T-helper 1 cell treated with Interleukin-12 subunit alpha and Interleukin-12 subunit beta and Interleukin-4 antibody, amounts not matched to agents 30 μg/mL and 1 μg/mL, for 36 hours (primary cell): Measurements from ENCODE around the gene MFGE8.
A peak's percentile ranks its signal among the peaks of the same experiment; 100 is the strongest.

Experiments used
- H3K27ac Mint-ChIP-seq: one replicate; pipeline ENCODE4 v1.8.0; 2021; ENCODE audit warnings: mild to moderate bottlenecking, mixed read lengths
- H3K27me3 Mint-ChIP-seq: one replicate; pipeline ENCODE4 v1.8.0; 2021; ENCODE audit warnings: low read depth, mixed read lengths
- H3K36me3 Mint-ChIP-seq: one replicate; pipeline ENCODE4 v1.8.0; 2021; ENCODE audit warnings: low read depth, mixed read lengths
- H3K4me1 Mint-ChIP-seq: one replicate; pipeline ENCODE4 v1.8.0; 2021; ENCODE audit warnings: low read depth, mixed read lengths
- H3K4me3 Mint-ChIP-seq: one replicate; pipeline ENCODE4 v1.8.0; 2021; ENCODE audit warnings: mild to moderate bottlenecking, moderate library complexity, mixed read lengths
- H3K9me3 Mint-ChIP-seq: one replicate; pipeline ENCODE4 v1.8.0; 2021; ENCODE audit warnings: mixed read lengths

MFGE8 gene

GRCh38 chr15:88897456-88898194, 15.6 kb downstream of the MFGE8 start:
- Mint-ChIP-seq H3K27ac (no peak overlapping the region), H3K27me3 (no peaks in the 10 kb centered on the region), H3K4me3 (no peak overlapping the region), H3K4me1 (peaks cover 37% of the 10 kb centered on the region), H3K9me3 (no peaks in the 10 kb centered on the region), H3K36me3 (no peaks in the 10 kb centered on the region)

- Mint-ChIP-seq H3K27me3 (no peaks in the 10 kb centered on the region), H3K27ac (no peak overlapping the region), H3K36me3 (no peaks in the 10 kb centered on the region)
Observed at GRCh38 chr15:88897142-88897455, 16.1 kb downstream of the MFGE8 start.

DNA sequence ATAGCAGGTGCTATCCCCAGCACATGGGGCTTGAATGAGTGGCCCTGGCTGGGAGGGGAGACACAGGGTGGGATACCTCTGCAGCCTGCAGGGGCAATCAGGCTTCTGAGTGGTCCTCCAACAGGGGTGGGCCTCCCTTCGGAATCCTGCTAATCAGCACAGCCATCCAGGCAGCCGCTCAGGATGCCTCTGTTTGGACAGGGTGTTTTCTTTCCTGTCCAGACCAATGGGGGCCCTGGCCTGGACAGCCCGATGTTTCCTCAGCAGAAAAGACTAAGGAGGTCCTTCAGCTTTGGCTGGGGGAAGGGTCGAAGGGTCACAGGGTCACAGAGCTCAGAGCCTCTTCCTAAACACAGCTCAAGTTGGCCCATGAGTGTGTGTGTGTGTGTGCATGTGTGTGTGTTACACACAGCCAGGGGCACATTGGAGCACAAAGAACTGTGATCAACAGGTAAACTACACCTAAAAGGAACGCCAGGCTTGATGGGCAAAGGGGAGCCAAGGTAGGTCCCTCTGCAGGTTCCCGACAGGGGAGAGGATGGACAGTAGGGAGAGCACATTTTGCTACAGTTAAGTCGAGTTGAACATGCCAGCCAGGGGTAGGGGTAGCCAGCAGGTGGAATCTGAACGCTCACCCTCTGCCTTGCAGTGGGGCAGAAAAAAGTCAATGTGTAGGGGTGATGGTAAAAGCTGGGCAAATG, 16.7 kb downstream of the MFGE8 start:
- peak overlapping the region; percentile 32 for H3K27ac Mint-ChIP-seq
- peak overlapping the region; percentile 19 for H3K4me3 Mint-ChIP-seq

More at GRCh38 chr15:88897142-88897455, 16.1 kb downstream of the MFGE8 start:
- no peak overlapping the region for H3K4me3 Mint-ChIP-seq
- no peaks in the 10 kb centered on the region for H3K9me3 Mint-ChIP-seq
- H3K4me1 Mint-ChIP-seq, result peaks cover 37% of the 10 kb centered on the region

GRCh38 chr15:88894819-88895767, 18.1 kb downstream of the MFGE8 start, which contains the start of gene HAPLN3:
Gene HAPLN3, minus strand, starts transcription at chr15:88895544. Its CDS starts 8,246 bp downstream, at chr15:88887298.
- Mint-ChIP-seq H3K36me3 (no peaks in the 10 kb centered on the region), H3K27ac (peak within 1 kb of the TSS; percentile 73), H3K4me3 (peak within 1 kb of the TSS; percentile 90), H3K4me1 (peaks cover 36% of the 10 kb centered on the region), H3K9me3 (no peaks in the 10 kb centered on the region), H3K27me3 (no peaks in the 10 kb centered on the region)

More for the DNA sequence above, 16.7 kb downstream of the MFGE8 start:
- no peaks in the 10 kb centered on the region for H3K36me3 Mint-ChIP-seq
- H3K9me3 Mint-ChIP-seq, result no peaks in the 10 kb centered on the region
- H3K27me3 Mint-ChIP-seq, result no peaks in the 10 kb centered on the region
- peaks cover 35% of the 10 kb centered on the region for H3K4me1 Mint-ChIP-seq

GRCh38 chr15:88894348-88894818, 18.8 kb downstream of the MFGE8 start:
- peak overlapping the region; percentile 73 for H3K27ac Mint-ChIP-seq
- no peaks in the 10 kb centered on the region for H3K27me3 Mint-ChIP-seq
- peaks cover 3% of the 10 kb centered on the region for H3K36me3 Mint-ChIP-seq
- H3K4me3 Mint-ChIP-seq, result peak overlapping the region; percentile 90
- peaks cover 36% of the 10 kb centered on the region for H3K4me1 Mint-ChIP-seq
- H3K9me3 Mint-ChIP-seq, result no peaks in the 10 kb centered on the region

DNA sequence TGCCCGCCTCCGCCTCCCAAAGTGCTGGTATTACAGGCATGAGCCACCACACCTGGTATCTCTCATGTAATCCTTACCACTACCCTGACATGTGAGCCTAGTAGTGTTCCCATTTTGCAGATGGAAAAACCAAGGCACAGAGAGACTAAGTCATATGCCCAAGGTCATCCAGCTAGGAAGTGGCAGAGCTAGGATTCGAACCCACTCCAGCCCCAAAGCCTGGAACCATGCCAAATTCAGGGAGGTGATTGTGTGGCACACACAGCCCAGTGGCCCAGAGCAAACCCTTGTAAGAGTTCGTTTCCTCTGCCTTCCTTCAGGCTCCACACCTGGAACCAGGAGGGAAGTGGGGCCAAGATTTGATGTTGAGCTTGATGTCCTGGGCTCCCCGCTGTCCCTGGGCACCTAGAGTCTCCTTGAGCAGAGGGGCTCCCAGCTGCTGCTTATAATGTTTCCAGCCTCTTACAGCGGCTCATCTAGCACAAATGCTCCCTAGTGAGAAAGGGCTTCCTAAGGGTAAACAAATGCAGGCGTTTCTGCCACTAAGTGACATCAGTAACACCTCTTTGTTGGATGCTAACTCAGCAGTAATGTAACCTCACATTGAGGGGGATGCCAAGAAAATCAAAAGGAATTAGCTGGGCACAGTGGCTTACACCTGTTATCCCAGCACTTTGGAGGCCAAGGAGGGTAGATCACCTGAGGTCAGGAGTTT, 21.5 kb downstream of the MFGE8 start:
- no peaks in the 10 kb centered on the region for H3K9me3 Mint-ChIP-seq
- H3K4me1 Mint-ChIP-seq, result peaks cover 25% of the 10 kb centered on the region
- peaks cover 10% of the 10 kb centered on the region for H3K36me3 Mint-ChIP-seq
- no peaks in the 10 kb centered on the region for H3K27me3 Mint-ChIP-seq
- H3K4me3 Mint-ChIP-seq, result no peak overlapping the region
- no peak overlapping the region for H3K27ac Mint-ChIP-seq

GRCh38 chr15:88890495-88890894, 22.7 kb downstream of the MFGE8 start:
- H3K27ac Mint-ChIP-seq, result no peak overlapping the region
- H3K36me3 Mint-ChIP-seq, result peaks cover 10% of the 10 kb centered on the region
- no peak overlapping the region for H3K4me3 Mint-ChIP-seq
- H3K27me3 Mint-ChIP-seq, result no peaks in the 10 kb centered on the region
- no peaks in the 10 kb centered on the region for H3K9me3 Mint-ChIP-seq
- H3K4me1 Mint-ChIP-seq, result peaks cover 18% of the 10 kb centered on the region

DNA sequence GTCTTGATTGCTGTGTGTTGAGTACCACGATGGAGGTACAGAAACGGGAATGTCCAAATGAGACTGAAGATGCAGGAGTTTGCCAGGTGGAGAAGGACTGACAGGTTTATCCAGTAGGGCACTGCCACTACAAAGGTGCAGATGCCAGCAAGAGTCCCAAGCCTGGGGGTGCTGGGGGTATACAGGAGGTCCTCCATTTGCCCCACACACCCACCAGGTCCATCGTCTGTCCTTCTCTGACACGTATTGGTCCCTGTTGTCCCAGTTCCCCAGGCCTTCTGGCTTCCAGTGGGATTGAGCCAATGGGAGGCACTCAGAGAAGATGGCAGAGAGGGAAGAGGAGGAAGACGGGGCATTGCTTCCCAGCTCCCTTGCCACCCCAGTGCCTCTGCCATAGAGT, 24.5 kb downstream of the MFGE8 start:
- Mint-ChIP-seq H3K27me3 (no peaks in the 10 kb centered on the region), H3K4me1 (peaks cover 11% of the 10 kb centered on the region), H3K4me3 (no peak overlapping the region), H3K36me3 (peaks cover 19% of the 10 kb centered on the region), H3K9me3 (no peaks in the 10 kb centered on the region), H3K27ac (no peak overlapping the region)

GRCh38 chr15:88887068-88887580, 26.1 kb downstream of the MFGE8 start:
- Mint-ChIP-seq H3K4me3 (no peak overlapping the region), H3K36me3 (peaks cover 22% of the 10 kb centered on the region), H3K27ac (no peak overlapping the region), H3K4me1 (peaks cover 4% of the 10 kb centered on the region), H3K27me3 (no peaks in the 10 kb centered on the region), H3K9me3 (no peaks in the 10 kb centered on the region)

- peaks cover 2% of the 10 kb centered on the region for H3K4me1 Mint-ChIP-seq
- H3K9me3 Mint-ChIP-seq, result no peaks in the 10 kb centered on the region
- H3K36me3 Mint-ChIP-seq, result peaks cover 30% of the 10 kb centered on the region
- no peak overlapping the region for H3K27ac Mint-ChIP-seq
- H3K4me3 Mint-ChIP-seq, result no peak overlapping the region
- no peaks in the 10 kb centered on the region for H3K27me3 Mint-ChIP-seq
Observed at GRCh38 chr15:88882785-88883184, 30.4 kb downstream of the MFGE8 start.

GRCh38 chr15:88881775-88882174, 31.4 kb downstream of the MFGE8 start:
- Mint-ChIP-seq H3K4me3 (no peak overlapping the region), H3K27ac (no peak overlapping the region), H3K9me3 (no peaks in the 10 kb centered on the region), H3K27me3 (no peaks in the 10 kb centered on the region), H3K4me1 (no peaks in the 10 kb centered on the region), H3K36me3 (peaks cover 29% of the 10 kb centered on the region)

- H3K27me3 Mint-ChIP-seq, result no peaks in the 10 kb centered on the region
- H3K4me3 Mint-ChIP-seq, result no peak overlapping the region
- H3K36me3 Mint-ChIP-seq, result peaks cover 33% of the 10 kb centered on the region
- no peaks in the 10 kb centered on the region for H3K9me3 Mint-ChIP-seq
- no peaks in the 10 kb centered on the region for H3K4me1 Mint-ChIP-seq
- H3K27ac Mint-ChIP-seq, result peak overlapping the region; percentile 14
Observed at GRCh38 chr15:88880944-88881740, 32.0 kb downstream of the MFGE8 start.

- no peak overlapping the region for H3K27ac Mint-ChIP-seq
- no peaks in the 10 kb centered on the region for H3K27me3 Mint-ChIP-seq
- H3K9me3 Mint-ChIP-seq, result no peaks in the 10 kb centered on the region
- H3K36me3 Mint-ChIP-seq, result peaks cover 32% of the 10 kb centered on the region
- no peak overlapping the region for H3K4me3 Mint-ChIP-seq
- H3K4me1 Mint-ChIP-seq, result no peaks in the 10 kb centered on the region
Observed at GRCh38 chr15:88878720-88879184, 34.4 kb downstream of the MFGE8 start.
